AG08396 (cell line): ENCODE measurements around the gene EML4.
A peak's percentile ranks its signal among the peaks of the same experiment; 100 is the strongest.
"Not testable (repeated sequence)": the region's sequence is repeated elsewhere in the genome, so short reads cannot be mapped to it uniquely, and the experiment has no call there.

Experiments
- DNase-seq: peaks from one replicate; pipeline ENCODE4 v3.0.0; 2012; ENCODE audit warnings: low spot score, mixed read lengths

The EML4 gene

DNA sequence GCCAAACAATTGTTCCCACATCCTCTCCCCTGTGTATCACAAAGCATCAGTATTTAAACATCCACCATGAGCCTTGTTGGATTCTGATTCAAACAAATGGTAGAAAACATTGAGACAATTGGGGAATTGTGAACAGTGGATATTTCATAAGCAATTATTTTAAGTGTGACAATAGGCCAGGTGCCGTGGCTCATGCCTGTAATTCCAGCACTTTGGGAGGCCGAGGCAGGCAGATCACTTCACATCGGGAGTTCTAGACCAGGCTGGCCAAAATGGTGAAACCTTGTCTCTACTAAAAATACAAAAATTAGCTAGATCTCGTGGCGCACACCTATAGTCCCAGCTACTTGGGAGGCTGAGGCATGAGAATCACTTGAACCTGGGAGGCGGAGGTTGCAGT is 165.7 kb downstream of the EML4 start:
- DNase-seq: not testable (repeated sequence)

DNA sequence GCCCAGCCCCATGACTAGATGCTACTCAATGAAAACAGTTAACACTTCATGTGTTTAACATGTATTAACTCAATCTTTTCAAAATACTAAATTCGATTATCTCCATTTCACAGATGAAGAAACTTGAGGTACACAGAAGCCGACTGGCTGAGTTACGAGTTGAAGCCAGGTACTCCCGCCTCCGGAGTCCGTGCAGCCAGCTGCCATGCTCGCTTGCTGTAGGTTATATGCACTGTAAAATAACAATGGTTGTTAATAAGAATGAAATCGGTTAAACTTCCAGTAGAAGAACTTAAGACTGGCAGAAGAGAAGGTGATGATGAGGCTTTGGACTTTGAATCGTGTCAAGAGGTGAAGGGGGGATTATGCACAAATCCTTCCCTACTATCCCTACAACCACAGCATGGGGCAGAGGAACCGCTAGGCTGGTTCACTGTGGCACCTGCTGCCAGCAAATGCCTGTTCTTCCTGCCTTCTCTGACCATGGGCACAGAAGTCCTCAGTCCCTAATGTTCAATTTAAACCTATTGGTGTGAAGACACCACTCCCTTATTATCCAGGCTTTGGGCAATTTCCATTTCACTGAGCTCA is 166.5 kb downstream of the EML4 start:
- DNase-seq: no peak

DNA sequence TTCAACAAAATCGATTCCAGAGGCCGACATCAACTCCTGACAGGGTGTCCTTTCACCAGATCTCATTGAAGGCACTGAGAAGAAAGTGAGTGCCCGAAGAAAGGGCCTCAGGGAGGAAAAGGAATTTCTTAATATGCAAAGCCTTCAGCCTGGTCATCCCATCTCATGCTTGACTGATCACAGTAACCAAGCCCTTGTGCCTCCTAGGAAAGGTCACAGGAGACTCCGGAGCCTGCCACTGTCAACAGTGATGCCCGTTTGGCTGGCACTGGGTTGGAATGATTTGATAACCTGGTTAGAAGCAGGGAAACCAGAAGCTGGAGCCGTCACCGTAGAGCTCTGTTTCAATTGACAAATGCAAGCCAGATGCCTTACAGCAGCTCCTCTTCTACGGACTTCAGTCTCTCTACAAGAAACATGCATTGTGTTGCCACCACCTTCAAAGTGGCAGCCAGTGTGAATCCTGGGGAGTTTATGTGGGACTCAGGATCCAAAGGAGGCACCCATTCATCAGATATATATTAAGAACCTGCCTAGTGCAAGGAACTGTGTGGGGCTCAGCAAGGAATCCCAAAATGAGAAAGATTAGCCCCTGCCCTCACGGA is 167.3 kb downstream of the EML4 start:
- DNase-seq: no peak

DNA sequence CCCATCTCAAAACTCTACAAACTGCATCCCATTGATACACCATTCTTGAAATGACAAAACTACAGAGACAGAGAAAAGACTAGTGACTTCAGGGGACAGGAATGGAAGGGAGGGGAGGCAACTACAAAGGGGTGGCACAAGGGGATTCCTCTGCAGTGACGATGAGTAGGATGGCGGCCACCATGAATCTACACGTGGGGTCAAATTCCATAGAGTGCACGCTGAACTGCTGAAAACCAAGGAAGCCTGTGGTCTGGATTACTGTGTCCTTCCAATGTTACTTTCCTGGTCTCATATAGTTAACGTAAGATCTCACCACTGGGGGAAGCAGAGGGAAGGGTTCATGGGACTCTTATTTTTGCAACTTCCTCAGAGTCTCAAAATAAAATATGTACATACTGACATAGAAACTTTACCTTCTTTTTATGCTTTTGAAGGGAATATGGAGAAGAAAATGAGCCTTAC is 168.2 kb downstream of the EML4 start:
- no peak for DNase-seq

DNA sequence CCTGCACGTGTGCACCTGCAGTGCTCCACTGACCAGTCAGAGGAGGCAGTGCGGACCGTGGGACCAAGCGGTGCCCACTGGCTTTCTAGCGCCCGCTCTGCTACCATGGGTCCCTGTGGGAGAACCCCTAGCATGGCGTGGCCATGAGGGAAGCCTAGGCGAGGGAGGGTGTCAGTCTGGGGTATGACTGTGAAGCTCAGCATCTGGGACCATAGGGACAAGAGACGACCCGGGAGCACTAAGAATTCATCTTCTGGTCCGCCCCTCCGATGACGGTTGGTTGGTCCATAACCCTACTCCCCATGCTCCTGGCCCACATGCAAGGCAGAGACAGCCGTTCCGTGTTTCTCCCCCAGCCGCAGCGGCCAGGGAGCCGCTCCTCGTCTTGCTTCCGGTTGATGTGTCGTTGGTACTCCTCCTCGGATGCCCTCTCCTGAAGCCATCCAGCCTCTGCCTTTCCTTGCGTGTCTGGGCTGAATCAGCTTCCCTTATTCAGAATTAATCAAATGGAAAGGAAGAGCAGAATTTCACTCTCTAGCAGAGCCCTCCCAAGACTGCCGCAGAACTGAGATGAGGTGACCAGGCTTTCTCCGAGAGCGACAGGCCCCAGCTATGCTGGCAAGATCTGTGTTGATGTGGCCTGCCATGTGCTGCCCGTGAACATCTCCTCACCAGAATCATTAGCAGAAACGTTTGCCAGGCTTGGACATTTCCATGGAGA is 168.9 kb downstream of the EML4 start:
- DNase-seq: no peak

DNA sequence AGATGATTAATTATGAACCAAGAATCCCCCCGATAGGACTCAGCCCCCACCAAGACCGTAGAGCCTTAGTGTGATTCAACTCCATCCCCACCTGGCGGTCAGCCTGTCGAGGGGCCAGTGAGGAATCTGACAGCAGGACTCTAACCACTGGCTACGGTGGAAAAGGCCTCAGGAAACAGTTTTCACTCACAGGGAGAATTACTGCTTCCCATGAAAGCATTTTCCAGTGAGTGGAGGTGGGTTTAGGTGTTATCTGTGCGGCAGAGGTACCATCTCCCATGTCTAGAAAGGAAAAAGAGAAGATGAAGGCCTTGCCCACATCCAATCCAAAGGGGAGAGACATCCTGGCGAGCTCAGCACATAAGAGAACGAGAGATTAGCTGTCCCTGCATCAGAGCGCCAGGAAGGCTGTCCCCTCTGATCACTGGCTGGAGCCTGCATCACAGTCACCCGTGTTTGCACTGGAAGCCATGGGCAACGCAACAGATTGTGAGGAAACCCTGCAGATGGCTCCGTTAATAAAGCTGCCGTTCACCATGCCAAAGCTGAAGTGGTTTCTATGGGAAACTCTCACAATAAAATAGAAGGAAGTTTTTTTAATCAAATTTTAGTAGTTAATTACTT is 169.5 kb downstream of the EML4 start:
- DNase-seq: no peak

DNA sequence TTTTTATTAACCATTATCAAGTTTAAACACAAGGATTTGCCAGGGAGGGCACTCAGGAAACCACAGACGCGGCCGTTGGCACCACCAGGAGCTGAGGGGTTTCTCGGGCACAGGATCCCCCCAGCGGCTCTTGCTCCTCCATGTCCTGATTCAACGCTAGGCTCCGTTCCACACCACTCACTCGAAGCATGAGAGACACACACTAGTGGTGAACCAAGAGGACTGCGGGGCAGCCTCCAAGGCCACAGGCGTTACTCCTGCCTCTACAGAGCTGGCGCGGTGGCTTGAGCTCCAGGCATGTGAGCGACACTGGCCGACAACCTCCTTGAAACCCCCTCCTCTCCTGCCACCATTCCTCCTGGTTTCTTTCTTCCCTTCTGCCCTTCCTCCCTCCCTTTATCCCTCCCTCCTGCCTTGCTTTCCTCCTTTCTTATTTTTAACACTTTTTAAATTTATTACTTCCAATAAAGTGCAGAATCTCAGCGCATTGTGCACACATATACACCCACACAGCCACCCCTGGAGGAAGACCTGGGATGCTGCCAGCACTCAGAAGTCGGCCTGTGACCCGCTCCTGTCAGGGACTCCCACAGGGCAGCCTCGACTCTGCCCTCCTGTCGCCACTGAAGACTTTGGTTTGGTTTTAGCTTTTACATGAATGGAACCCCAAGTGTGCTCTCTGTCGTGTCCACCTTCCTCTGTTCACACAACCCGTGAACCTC is 170.2 kb downstream of the EML4 start:
- DNase-seq: no peak

DNA sequence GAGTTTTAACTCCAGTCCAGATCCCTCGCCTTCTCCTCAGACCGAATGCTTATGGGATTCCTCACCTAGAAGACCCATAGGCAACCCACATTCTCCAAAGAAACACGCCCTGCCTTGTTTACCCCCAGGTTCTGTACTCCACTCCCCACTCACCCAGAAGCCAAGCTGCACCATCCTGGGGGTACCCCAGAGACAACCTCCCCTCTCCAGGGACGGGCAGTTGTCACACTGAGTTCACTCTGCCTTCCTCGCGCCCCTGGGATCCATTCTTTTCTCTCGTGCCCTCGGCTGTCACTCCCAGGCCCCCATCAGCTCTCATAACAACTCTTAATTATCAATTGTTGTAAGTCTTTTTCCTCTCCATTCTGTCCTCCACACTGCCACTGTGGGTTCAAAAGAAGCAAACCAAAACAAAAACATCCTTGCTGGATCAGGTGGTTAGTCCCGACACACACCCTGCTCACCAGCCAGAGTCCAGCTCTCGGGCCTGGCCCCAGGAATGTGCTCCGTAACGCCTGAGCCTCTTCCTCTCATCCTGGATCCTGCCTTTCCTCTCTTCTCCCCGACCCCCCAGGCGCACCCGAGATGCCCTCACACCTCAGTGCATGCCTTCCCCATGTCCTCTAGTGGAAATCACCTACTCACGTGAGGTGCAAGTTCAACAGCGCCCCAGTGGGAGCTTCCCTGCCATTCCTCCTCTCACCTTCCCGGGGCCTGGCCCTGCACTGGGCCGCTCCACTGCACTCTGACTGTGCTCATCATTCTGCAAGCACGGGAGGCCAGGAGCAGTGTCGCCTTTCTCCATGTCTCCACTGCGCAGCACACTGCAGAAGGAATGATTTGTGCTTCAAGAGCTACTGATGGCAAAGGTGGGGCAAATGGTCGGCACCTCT is 171.1 kb downstream of the EML4 start:
- DNase-seq: no peak

DNA sequence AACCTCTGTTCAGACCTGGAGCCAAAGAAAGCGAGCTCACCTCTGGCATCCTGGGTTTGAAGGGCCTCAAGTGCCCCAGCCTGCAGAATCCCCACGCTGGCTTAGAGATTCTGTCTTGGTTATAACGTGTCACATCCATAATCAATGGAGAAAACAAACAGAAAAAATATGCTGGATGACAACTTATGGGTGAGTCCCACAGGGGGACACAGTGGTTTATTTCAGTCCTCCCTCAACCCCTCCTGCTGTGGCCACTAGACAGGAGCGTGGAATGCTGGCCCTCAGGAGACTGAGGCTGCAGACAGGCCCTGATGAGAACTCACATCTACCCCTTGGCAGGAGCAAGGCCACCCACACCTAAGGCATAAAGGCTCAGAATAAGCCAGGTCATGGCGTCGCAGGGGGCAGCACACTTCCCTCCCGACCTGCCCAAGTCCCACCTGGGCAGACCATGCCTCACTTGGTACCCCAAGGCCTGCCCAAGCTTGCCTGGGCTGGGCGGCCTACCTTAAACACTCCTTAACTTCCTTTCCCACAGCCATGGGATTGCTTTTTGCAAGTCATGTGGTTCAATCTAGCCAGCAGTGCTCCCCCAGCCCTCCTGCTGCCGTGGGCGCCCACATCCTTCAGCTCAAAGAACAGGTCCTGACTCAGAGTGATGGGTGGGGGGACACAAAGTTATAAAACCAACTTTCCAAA is 171.9 kb downstream of the EML4 start:
- no peak for DNase-seq

DNA sequence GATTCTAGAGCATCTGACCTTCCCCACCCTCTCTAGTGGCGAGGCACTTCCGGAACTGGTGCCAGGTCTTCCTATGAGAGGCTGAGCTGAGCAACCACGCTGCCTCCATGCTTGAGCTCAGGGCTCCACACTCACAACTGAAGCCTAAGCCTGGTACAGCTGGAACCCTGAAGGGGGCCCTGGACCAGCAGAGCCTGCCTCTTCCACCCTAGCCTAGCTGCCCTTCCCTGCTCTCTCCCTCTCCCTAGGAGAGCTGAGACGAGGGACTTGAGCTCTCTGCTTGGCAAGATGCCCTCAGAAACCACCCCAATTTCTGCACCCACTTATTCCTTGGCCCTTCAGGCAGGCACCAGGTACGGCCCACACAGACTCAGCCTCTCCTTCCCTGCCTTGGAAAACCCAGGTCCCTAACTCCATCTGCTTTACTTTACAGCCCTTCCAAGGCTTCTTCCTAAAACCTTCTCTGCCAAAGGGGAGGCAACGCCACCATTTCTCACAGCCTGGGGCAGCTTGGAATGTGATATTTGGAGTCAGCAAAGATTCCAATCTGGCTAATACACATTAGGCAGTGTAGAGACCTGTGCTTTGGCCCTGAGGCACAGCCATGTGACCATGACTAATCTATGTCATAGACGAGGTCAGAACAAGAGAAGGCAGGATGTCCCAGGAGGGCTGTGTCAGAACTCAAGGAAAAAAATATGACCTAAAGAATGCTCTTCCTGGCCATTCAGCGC is 173.1 kb downstream of the EML4 start:
- DNase-seq: peak; percentile 83

DNA sequence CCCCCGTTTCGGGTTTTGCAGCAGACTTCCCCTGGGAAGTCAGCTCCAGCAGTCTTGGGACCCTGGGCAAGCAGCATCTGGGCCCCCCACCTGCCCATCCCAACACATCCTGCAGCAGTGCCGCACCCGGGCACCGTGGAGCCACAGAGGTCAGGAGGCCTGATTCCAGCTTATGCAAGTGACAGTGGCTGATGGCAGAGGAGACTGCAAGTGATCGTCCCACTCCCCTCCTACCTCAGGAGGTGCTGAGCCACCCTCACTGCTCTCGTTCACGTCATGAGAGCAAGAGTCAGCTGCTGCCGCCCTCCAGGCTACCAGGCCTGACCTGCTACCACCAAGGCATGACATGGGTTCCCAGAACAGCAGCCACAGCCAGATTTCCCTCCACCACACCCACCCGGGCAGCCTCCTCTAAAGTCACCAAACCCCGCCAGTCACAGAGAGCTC is 173.7 kb downstream of the EML4 start:
- DNase-seq: no peak

DNA sequence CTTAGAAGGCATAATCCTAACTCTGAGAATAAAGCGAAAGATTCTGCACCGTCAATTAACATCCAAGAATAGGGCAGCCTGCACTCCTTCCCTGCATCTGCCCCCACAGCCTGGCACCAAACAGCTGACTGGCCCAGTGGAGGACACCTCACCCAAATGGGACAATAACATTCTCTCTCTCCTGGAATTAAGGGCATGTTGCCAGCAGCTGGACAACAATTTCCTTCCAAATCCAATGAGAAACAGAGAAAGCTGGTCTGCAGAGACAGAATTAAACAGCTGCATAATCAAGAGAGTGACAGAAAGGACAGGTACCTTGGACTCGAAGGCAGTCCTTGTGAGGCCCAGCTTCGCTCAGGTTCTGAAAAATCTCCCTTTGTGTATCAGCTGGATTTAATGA is 176.8 kb downstream of the EML4 start:
- DNase-seq: no peak

DNA sequence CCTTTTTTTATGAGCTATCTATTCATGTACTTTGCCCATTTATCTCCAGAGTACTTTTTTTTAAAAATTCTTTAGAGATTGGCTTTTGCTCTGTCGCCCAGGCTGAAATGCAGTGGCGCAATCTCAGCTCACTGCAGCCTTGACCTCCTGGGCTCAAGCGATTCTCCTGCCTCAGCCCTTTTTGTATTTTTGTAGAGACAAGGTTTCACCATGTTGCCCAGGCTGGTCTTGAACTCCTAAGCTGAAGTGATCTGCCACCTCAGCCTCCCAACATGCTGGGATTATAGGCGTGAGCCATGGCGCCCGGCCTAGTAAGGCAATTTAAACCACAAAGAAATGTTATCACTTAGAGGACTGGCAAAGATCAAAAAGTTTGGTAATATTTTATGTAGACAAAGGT is 177.7 kb downstream of the EML4 start:
- not testable (repeated sequence) for DNase-seq

DNA sequence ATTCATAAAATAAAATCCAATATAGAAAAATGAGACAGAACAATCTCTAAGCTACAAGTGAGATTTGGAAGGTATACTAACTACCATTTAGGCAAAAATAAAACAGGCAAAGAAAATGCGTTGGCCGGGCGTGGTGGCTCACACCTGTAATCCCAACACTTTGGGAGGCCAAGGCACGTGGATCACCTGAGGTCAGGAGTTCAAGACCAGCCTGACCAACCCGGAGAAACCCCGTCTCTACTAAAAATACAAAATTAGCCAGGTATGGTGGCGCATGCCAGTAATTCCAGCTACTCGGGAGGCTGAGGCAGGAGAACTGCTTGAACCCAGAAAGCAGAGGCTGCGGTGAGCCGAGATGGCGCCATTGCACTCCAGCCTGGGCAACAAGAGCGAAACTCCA is 178.4 kb downstream of the EML4 start:
- not testable (repeated sequence) for DNase-seq

DNA sequence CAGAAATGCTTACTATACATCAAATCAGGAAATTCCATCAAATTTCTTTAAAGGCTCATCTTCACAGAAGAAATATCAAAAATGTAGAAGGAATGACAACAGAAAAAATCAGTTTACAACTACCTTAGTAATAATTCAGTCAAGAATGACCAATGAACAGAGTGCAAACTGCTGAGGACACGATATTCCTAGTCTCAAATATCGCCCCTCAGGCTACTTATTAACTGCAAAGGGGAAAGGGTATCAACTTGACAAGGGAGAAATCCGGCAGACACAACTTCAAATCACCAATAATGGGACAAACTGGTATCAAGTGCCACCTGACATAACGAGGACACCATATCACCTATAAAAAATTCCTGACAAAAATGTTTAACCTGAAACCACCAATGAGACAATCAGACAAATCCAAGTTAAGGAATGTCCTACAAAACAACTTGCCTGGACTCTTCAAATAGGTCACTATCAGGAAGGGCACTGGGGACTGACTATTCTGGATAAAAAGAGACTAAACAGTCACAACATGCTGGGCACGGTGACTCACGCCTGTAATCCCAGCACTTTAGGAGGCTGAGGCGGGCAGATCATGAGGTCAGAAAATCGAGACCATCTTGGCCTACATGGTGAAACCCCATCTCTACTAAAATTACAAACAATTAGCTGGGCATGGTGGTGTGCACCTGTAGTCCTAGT is 179.1 kb downstream of the EML4 start:
- no peak for DNase-seq

DNA sequence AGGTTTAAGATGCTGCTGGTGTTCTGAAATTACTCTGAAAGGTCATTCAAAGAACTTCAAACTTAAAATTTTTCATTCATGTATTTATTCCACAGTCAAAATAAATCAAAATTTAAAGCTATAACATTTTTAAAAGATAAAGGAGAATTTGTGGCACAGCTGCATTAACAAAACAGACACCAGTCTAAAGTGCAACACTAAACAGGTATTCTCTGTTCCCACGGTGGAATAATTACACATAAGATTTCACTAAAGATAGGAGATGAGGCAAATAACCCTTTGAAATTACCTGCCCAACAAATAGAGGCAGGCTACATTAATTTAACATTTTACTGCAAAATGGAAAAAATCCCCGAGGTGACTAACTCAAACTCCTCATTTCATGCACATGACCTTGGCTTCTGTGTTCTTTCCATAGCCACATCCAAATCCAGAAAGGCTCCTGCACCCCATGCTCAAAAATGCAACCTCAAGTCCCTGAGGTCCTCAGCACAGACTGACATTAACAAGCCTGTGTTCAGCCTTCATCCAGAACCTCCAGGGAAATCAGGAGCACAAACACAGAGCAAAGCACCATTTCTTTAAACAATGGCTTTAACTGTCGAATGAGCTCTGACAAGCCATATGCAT is 181.4 kb downstream of the EML4 start:
- DNase-seq: no peak

DNA sequence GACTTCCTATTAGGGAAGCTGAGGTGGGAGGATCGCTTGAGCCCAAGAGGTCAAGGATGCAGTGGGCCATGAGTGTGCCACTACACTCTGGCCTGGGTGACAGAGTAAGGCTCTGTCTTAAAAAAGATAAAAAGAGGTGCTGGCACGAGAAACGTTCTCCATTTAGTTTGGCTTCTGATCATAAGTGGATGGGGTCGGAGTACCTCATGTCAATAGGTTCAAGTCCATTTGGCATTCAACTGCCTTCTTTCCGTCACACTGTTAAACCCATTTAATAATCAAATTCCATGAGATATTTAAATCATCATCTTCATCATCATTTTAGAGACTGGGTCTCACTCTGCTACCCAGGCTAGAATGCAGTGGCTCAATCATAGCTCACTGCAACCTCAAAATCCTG is 182.7 kb downstream of the EML4 start:
- no peak for DNase-seq

DNA sequence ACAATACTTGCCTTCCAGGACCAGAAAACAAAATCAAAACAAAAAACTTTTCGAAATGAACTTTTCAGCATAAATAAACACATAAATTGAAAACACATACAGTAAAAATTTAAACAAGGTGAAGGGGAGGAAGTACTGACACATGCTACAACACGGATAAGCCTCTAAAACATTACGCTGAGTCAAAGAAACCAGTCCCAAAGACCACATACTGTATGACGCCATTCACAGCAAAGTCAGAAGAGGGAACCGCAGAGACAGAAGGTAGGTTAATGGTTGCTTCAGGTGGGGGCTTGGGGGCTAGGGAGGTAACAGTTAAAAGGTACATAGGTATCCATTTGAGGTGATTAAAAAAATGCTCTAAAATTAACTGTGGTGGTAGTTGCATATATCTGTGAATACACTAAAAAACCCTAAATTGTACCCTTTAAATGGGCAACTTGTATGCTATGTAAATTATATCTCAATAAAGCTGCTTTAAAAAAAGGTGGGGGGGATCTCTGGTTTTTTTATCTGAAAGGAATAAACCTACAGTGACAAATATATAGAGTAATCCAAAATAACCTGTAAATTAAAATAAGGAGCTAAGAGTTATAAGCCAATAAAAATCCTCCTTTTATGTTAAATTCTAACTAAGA is 184.8 kb downstream of the EML4 start:
- DNase-seq: no peak
